NCI-H460 (cell line): ENCODE results near the gene GPR158. TPM values are rescaled to one million over a fixed set of nuclear protein-coding genes. Genes with fewer than 3 reads are reported as not detected.

Experiments
- DNase-seq: peaks from one replicate; pipeline ENCODE4 v3.0.0-alpha.2; 2016; ENCODE audit warnings: low read depth; ENCODE audit errors: extremely low read depth
- small RNA-seq, 2 experiments: library from RNA; depleted of rRNA; stranded (forward); fragments of <200 nt; gene quantifications; one replicate each; pipeline ENCODE3, GENCODE V24; 2014
- total RNA-seq: library from RNA; depleted of rRNA; stranded (reverse); fragments of >200 nt; shearing (Covaris generic); gene quantifications from 2 replicates; pipeline ENCODE4 v1.2.3, GENCODE V29; 2014; rRNA removed

The GPR158 gene
- total RNA-seq, 1 experiment from 2014 or later: 0.02 TPM

- no peak for DNase-seq
Observed at GRCh38 chr10:25646371-25646770, 471.6 kb downstream of the GPR158 start.

GRCh38 chr10:25651534-25651933 lies 476.7 kb downstream of the GPR158 start:
- DNase-seq: no peak

Small RNA genes lying within 50 kb of the gene (small RNA-seq; reads per million reads assigned to genes)
- 0 to 0.06 reads per million in 2 experiments for gene RN7SKP220

Other genes starting within 250 kb of the GPR158 start
- gene PRTFDC1, start 222.4 kb upstream of the GPR158 start, total RNA-seq: 19.1 and 20.8 TPM in 2 replicates
- gene ENKUR, start 158.8 kb upstream of the GPR158 start, total RNA-seq: 0.12 TPM in 1 of 2 replicates, not detected in the other
- 4.9 and 5.6 TPM in 2 replicates for gene THNSL1, start 158.4 kb upstream of the GPR158 start, total RNA-seq